ENCODE results near the gene CALML5. TPM values are rescaled to one million over a fixed set of nuclear protein-coding genes. Genes with fewer than 3 reads are reported as not detected.

Gene CALML5
- total RNA-seq, 1 experiment from 2014 or later = not detected

DNA sequence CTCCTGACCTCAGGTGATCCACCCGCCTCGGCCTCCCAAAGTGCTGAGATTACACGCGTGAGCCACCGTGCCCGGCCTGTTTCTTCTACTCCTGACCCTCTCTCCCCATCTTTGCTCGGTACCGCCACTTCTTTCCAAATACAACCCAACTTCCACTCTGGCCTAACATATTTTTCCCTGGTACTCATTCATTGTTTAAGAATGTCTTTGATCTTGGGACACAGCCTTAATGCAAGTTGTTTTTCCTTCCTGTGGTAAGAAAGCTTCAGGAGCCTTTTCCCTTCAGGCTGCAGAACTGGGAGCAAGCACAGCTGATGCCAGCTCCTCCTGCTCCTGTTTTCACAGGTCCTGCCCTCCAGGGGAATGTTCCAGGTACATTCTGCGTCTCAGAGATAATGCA lies 39.1 kb upstream of the CALML5 start:
- no peak for DNase-seq
- no peak overlapping the region for H3K4me3 ChIP-seq
- no peaks in the 10 kb centered on the region for H3K4me1 ChIP-seq
- no peaks in the 10 kb centered on the region for H3K27me3 ChIP-seq
- H3K36me3 ChIP-seq = no peaks in the 10 kb centered on the region
- no peak overlapping the region for H3K27ac ChIP-seq
- H3K9me3 ChIP-seq (replicated peaks) = peaks cover 4% of the 10 kb centered on the region

DNA sequence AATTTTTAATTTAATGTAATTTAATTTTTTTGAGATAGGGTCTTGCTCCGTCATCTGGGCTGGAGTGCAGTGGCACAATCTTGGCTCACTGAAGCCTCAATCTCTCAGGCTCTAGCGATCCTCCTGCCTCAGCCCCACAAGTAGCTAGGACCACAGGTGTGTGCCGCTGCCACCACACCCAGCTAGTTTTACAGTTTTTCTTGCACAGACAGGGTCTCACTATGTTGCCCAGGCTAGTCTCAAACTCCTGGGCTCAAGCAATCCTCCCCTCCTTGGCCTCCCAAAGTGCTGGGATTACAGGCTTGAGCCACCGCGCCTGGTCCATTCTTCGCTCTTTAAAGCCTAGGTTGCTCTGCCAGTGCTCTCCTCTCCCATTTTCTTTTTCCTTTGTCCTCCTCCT lies 38.3 kb upstream of the CALML5 start:
- H3K4me1 ChIP-seq = no peaks in the 10 kb centered on the region

DNA sequence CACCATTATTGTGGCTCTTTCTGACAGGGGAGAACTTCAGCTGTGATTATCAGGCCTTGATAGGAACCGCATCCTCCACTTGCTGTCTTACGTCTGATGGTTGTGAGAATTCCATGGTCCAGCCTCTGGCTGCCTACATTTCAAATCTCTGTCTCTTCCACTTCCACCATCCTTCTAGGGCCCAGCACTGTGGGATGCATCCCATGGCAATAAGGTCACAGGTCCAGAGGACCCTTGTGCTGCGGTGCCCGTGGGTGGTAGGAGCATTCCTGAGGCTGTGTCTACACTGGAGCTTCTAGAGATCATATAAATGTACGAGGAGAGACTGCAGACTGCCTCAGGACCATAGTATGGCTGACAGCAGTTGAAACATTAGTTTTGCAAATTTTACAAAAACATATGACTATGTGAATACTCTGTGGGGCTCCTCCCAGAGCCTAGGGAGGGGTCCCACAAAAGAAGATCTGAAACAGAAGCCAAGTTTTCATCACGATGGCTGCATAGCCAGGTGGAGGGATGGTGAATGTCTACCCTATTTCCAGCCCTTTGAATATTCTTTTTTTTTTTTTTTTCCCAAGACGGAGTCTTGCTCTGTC lies 37.2 kb upstream of the CALML5 start:
- no peaks in the 10 kb centered on the region for H3K4me1 ChIP-seq
- H3K36me3 ChIP-seq = no peaks in the 10 kb centered on the region
- H3K9me3 ChIP-seq (replicated peaks) = no peaks in the 10 kb centered on the region
- DNase-seq = no peak
- H3K4me3 ChIP-seq = no peak overlapping the region
- no peak overlapping the region for H3K27ac ChIP-seq
- no peaks in the 10 kb centered on the region for H3K27me3 ChIP-seq

More for the DNA sequence above, 38.3 kb upstream of the CALML5 start:
- no peak overlapping the region for H3K27ac ChIP-seq
- DNase-seq = no peak
- no peaks in the 10 kb centered on the region for H3K36me3 ChIP-seq
- H3K27me3 ChIP-seq = no peaks in the 10 kb centered on the region
- peaks cover 4% of the 10 kb centered on the region; the same call in 1 of the 2 replicates for H3K9me3 ChIP-seq (replicated peaks)
- no peak overlapping the region for H3K4me3 ChIP-seq

DNA sequence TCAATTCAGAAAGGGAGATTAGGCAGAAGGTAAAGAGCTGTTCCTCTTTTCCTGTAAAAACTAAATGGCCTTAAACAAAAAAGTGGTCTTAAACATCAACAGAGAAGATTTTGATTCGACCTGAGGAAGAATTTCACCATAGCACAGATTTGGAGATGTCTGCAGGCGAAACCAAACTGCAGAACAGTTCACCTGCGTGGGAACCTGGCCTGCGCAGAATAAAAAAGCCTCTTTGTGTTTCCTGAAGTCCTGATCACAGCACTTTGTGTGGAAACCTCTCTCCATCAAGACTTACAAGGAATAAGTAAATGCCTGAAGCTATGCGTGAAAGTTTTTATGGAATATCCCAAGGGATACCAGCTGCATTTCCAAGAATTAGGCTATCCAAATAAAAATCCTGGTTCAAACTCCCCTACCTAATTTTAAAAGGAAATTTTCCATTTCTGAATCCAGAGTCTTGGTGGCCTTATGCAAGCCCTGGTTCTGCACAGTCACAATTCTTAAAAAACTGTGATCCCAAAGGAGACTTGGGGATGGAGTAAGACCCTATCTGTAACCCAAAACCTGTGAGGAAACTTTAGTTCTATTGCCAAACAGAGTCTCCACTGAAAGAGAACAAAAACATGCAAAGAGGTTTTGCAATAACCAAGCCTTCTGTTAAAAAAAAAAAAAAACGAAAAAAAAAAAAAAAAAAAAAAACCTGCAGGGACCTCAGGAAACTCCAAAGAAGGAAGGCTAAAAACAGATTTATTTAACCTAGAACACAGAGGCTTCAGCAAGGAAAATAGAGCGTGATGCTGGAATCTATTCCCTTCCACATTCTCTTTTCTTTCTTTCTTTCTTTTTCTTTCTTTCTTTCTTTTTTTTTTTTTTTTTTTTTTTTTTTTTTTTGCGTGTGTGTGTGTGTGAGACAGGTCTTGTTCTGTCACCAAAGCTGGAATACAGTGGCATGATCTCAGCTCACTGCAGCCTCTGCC lies 35.8 kb upstream of the CALML5 start:
- Histone ChIP-seq H3K9me3 (replicated peaks) (no peaks in the 10 kb centered on the region), H3K4me1 (no peaks in the 10 kb centered on the region), H3K36me3 (no peaks in the 10 kb centered on the region), H3K4me3 (no peak overlapping the region), H3K27ac (no peak overlapping the region), H3K27me3 (no peaks in the 10 kb centered on the region)
- no peak for DNase-seq

DNA sequence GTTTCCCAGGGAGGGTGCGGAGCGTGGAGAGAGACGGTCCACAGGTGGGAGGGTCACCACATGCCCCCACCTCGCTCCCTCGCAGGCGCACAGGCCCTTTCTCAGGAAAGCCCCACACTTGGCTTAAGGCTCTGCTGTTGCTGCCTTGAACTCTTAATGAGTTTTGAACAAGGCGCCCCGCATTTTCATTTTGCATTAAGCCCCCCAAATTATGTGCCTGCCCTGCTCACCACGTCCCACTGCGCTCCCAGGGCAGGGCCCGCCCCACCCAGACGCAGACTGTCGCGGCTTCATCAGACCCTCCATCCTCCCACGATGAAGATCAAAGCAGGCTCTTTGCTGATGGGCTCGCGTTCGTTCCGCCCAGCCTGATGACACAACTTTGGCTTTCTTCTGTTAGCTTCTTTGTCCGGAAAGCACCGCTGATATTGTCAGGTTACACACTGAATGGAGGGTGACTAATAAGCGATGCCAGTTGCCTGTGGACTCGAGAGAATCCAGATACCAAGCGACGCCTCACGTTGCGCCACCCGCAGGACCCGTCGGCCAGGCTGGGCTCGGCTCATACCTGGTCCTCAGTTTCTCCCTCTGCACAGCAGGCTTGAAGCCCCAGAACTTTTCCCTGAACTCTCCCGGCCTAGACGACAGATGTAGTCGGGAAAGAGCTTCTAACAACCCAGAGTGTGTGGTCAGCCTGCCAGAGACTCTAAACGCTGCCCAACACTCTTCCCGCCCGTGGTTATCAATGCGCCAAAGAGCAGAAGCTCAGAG lies 34.9 kb upstream of the CALML5 start:
- H3K4me1 ChIP-seq = no peaks in the 10 kb centered on the region
- no peak for DNase-seq
- no peak overlapping the region for H3K4me3 ChIP-seq

DNA sequence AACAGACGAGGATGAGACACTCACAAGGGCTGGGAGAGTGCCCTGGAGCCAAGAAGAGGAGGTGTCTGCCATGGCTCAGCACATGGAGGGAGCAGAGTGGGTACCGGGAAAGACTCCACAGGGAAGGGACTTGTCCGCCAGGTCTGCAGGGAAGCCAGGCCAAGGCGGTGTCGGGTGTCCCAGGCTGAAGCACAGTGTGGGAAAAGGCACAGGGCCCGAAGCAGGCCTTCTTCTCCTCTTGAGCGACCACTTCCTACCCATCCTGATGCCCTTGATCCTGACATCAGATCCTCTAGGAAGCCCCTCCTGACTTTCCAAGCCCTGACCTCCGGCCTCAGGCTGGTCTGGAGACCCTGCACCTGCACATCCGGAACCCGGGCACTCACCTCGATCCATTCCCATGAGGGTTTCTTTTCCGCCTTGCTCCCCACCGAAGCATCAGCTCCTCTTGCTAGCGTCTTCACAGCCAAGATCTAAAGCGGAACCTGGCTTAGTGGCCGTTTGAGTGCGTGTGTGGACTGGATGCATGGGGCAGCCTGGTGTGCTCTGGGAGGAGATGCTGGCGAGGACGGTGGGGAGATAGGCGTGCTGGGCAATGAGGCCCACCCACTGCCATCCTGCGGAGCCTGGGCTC lies 33.8 kb upstream of the CALML5 start:
- no peak overlapping the region for H3K4me3 ChIP-seq
- no peaks in the 10 kb centered on the region for H3K36me3 ChIP-seq
- no peaks in the 10 kb centered on the region for H3K27me3 ChIP-seq
- H3K4me1 ChIP-seq = no peaks in the 10 kb centered on the region
- no peaks in the 10 kb centered on the region for H3K9me3 ChIP-seq (replicated peaks)
- H3K27ac ChIP-seq = no peak overlapping the region
- DNase-seq = no peak

More for the DNA sequence above, 34.9 kb upstream of the CALML5 start:
- H3K9me3 ChIP-seq (replicated peaks) = no peaks in the 10 kb centered on the region
- H3K36me3 ChIP-seq = no peaks in the 10 kb centered on the region
- no peaks in the 10 kb centered on the region for H3K27me3 ChIP-seq
- H3K27ac ChIP-seq = no peak overlapping the region

DNA sequence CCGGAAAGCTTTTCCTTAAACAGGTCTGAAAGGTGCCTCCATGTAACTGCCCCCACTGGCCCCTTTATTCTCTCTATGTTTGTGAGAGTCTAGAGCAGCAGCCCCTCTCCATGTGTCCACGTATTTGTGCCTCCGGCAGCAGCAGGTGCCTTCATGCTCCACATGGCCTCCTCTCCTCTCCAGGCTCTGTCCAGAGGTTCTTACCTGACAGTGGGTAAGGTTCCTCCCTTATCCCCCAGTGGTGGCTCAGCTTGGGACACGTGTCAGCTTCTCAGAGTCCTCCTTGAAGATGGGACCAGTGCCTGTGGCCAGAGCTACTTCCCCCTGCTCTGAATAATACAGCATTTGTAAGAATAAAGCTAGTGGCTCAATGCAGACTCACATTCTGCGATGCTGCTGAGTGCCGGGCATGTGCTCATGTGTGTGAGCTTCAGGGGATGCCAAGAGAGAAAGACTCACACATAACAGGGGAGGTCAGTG lies 33.3 kb upstream of the CALML5 start:
- Histone ChIP-seq H3K4me3 (no peak overlapping the region), H3K27me3 (no peaks in the 10 kb centered on the region), H3K27ac (no peak overlapping the region), H3K36me3 (no peaks in the 10 kb centered on the region), H3K9me3 (replicated peaks) (no peaks in the 10 kb centered on the region), H3K4me1 (no peaks in the 10 kb centered on the region)
- no peak for DNase-seq

DNA sequence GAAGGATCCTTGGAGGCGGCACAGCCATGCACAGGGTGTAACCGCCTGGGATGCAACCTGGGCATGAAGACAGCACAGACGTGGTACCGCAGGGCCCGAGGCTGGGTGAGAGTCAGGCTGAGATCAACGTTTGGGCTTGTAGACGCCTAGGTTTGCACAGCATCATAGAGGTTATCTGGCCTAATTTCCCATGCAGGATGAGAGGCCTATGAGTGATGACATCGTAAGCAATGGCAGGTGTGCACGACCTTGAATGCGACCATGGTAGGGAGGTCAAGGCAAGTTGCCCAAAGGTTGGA lies 32.9 kb upstream of the CALML5 start:
- H3K9me3 ChIP-seq (replicated peaks) = no peaks in the 10 kb centered on the region
- DNase-seq = no peak
- no peak overlapping the region for H3K27ac ChIP-seq
- H3K27me3 ChIP-seq = no peaks in the 10 kb centered on the region
- no peaks in the 10 kb centered on the region for H3K4me1 ChIP-seq
- H3K36me3 ChIP-seq = no peaks in the 10 kb centered on the region
- no peak overlapping the region for H3K4me3 ChIP-seq

DNA sequence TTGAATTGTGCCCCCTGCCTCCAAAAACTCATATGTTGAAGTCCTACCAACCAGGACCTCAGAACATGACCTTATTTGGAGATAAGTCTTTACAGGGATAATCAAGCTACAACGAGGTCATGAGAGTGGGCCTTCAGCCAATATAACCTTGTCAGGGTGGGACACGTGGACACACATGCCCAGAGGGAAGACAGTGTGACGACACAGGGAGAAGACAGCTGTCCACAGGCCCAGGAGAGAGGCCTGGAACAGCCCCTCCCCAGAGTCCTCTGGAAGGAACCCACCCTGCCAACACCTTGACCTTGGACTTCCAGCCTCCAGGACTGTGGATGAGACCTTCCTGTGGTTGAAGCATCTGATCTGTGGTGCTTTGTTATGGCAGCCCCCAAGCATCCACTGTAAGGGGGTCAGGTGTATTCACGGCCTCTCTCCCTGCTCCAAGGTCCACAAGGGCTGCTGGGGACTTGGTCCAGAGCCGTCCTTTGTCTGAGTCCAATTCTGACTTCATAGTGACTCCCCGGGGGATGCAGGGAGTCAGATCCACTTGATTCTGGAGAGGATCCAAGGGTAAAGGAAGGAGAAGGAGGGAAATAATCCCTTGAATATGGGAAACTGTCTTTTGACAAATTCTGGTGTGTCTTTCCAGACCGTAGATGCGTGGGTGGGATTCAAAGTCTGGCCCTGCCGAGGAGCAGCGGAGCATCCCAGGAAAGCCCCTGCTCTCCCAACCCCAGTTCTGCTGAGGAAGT lies 32.4 kb upstream of the CALML5 start:
- Histone ChIP-seq H3K36me3 (no peaks in the 10 kb centered on the region), H3K4me1 (no peaks in the 10 kb centered on the region), H3K27ac (no peak overlapping the region), H3K27me3 (no peaks in the 10 kb centered on the region), H3K9me3 (replicated peaks) (no peaks in the 10 kb centered on the region), H3K4me3 (no peak overlapping the region)
- DNase-seq = no peak

DNA sequence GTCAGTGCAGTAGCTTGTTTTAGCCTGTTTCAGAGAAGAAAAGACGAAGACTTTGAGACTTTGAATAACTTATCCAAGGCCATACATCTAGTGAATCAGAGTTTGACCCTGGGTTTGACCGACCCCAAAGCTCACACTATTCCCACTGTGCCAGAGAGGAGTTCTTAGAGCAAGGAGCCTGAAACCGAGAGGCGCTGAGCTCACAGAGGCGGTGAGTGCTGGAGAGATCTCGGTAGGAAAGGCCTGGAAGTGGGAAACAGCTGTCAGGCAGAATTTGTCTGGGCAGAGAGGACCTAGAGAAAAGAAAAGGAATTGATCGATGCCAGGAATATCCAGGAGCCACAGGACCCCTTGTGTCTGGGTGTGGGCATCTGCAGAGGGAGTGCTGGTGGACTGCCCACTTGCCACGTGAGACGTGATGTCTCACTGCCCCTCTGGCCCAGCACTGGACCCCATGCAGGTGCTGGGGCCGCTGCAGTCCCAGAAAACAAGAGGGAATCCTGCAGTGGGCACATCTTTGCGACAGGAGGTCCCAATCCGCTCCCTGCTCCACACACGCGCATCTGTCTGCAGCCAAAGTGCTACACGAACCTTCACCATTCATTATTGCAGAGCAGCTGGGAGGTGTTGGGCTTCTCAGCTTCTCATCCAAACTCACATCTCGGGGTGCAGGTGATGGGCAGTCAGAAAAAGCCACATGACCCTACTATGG lies 31.6 kb upstream of the CALML5 start:
- no peaks in the 10 kb centered on the region for H3K4me1 ChIP-seq
- H3K9me3 ChIP-seq (replicated peaks) = no peaks in the 10 kb centered on the region
- no peaks in the 10 kb centered on the region for H3K27me3 ChIP-seq
- H3K4me3 ChIP-seq = no peak overlapping the region
- H3K36me3 ChIP-seq = no peaks in the 10 kb centered on the region
- no peak overlapping the region for H3K27ac ChIP-seq
- no peak for DNase-seq

DNA sequence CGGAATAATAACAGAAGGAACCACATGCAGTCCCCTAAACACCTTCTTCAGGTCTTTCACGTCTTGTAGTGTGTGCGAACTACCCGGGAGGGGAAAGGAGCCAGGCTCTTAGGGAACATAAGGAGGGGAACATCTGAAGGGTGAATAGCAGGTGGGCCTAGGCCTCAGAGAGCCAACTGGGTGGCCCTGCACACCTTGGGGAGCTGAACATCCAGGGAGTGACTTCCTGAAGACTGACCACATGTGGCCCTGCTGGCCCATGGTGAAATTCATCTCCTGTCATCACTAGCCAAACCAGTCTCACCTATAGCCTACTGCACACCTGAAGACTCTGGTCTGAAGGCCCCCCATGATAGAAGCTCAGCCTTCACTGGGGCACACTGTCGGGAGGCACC lies 31.0 kb upstream of the CALML5 start:
- Histone ChIP-seq H3K36me3 (no peaks in the 10 kb centered on the region), H3K9me3 (replicated peaks) (no peaks in the 10 kb centered on the region), H3K27ac (no peak overlapping the region), H3K4me3 (no peak overlapping the region), H3K4me1 (no peaks in the 10 kb centered on the region), H3K27me3 (no peaks in the 10 kb centered on the region)
- DNase-seq = no peak

DNA sequence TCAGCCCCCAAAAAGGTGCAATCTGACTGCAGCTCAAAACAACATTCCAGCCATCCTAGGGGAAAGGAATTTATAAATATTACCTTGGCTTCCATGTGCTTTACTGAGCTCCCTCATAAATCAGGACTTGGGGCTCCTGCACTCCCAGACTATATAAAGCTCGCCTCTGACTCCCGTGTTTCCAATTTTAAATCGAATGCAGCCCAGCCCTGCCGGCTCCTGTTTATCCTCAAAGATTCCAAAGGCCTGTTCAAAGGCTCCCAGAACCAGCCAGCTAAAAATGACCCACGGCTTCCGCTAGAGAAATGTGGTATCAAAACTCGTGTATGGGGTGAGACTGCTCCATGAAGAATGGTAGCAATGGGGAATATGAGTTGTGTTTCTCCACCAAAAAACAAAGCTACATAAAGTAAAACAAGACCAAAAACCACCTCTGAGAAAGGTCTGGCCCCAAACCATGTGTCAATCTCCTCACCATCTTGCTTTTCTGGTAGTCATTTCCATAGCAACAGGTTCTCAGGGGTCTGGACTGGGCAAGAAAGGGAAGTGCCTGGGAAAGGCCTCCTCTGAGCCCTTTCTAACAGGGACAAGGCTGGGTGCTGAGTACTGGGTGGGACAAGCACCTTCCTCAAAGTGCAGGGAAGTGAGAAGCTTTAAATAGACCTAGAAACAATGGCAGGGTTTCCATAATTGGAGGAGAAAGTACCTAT lies 30.5 kb upstream of the CALML5 start:
- Histone ChIP-seq H3K36me3 (no peaks in the 10 kb centered on the region), H3K4me1 (no peaks in the 10 kb centered on the region), H3K4me3 (no peak overlapping the region), H3K27me3 (no peaks in the 10 kb centered on the region), H3K27ac (no peak overlapping the region), H3K9me3 (replicated peaks) (no peaks in the 10 kb centered on the region)
- DNase-seq = no peak

DNA sequence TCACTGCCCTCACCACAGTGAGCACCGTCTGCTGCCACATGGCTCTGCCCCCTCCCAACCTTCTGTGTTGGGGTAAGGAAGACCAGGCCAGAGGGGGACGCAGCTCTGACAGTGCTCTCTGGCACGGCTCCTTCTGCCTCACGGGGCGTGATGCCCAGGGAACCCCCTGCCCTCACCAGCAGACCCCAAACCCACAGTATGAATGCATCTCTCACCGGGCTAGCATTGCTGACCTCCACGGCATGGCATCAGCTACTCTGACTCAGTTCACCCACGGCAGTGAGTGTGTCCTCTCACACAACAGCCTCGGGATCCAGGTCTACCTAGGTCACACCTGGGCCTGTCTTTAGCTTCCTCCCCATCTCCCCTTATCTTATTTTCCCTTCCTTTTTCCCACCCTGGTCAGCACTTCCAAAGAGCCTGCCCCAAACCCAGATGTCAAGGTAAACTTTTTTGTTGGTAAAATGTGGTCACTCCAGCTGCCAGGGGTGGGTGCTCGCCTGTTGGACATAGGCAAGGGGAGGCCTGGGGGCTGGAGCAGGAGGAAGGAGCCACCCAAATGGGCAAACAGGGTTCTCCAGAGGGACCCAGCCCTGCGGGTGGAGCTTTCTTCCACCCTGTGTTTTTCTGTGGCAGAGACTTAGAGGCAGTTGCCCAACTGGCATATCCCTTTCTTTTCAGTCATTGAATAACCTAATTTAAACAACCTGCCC lies 29.8 kb upstream of the CALML5 start:
- H3K4me3 ChIP-seq = no peak overlapping the region
- DNase-seq = no peak
- H3K4me1 ChIP-seq = no peaks in the 10 kb centered on the region
- H3K36me3 ChIP-seq = no peaks in the 10 kb centered on the region
- H3K27me3 ChIP-seq = no peaks in the 10 kb centered on the region
- H3K27ac ChIP-seq = no peak overlapping the region
- H3K9me3 ChIP-seq (replicated peaks) = no peaks in the 10 kb centered on the region

All from SJCRH30 (cell line).